ENCODE data around the gene CFAP251. TPM values are rescaled to one million over a fixed set of nuclear protein-coding genes. Genes with fewer than 3 reads are reported as not detected.

CFAP251 gene
- total RNA-seq, 1 donor from 2014 or later: 2.6 TPM

DNA sequence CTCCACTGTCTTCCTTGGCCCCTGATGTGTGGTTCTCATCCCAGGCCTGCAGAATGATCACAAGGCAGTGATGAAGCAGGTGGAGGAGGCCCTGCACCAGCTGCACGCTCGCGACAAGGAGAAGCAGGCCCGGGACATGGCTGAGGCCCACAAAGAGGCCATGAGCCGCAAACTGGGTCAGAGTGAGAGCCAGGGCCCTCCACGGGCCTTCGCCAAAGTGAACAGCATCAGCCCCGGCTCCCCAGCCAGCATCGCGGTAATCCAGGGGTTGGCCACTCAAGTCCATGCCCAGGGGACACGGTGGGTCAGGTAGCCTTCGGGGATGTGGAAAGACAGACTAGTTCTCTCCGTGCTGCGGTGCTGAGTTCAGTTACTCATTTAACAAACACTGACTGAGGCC is 18.8 kb upstream of the CFAP251 start:
- Histone ChIP-seq H3K9ac (ENCODE audit: low read depth in 1 of 3, low read length in 3 of 3) (no peak overlapping the region), H3K4me1 (ENCODE audit: control insufficient read depth in 3 of 3, insufficient read depth in 3 of 3, low read length in 3 of 3) (no peaks in the 10 kb centered on the region), H3K27ac (ENCODE audit: low read depth, low read length) (no peak overlapping the region), H3K27me3 (ENCODE audit: control insufficient read depth in 3 of 3, insufficient read depth in 3 of 3, low read length in 3 of 3) (no peaks in the 10 kb centered on the region), H3K36me3 (ENCODE audit: control insufficient read depth in 3 of 3, insufficient read depth in 3 of 3, low read length in 3 of 3) (peaks cover 60 to 66% (median 66%) of the 10 kb centered on the region in 3 donors), H3K9me3 (ENCODE audit: control insufficient read depth in 3 of 3, low read length in 3 of 3) (no peaks in the 10 kb centered on the region), H3K4me3 (ENCODE audit: low read length in 3 of 3) (no peak overlapping the region)

DNA sequence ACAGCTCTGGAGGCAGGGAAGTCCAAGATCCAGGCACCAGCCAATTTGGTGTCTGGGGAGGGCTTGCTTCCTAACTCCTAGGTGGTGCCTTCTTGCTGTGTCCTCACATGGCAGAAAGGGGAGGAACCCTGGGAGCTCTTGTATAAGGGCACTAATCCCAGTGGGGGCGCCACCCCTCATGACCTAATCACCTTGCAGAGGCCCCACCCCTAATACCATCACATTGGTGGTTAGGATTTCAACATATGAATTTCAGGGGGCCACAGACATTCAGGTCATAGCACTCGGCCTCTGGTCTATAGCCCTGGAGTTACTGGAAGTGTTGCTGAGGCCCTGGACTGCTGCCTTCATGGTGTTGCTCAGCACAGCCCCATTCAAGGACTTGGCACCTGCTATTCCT is 15.2 kb upstream of the CFAP251 start:
- Histone ChIP-seq H3K4me3 (ENCODE audit: low read length in 3 of 3) (no peak overlapping the region), H3K27me3 (ENCODE audit: control insufficient read depth in 3 of 3, insufficient read depth in 3 of 3, low read length in 3 of 3) (no peaks in the 10 kb centered on the region), H3K36me3 (ENCODE audit: control insufficient read depth in 3 of 3, insufficient read depth in 3 of 3, low read length in 3 of 3) (peaks cover 50 to 55% (median 52%) of the 10 kb centered on the region in 3 donors), H3K9me3 (ENCODE audit: control insufficient read depth in 3 of 3, low read length in 3 of 3) (no peaks in the 10 kb centered on the region), H3K27ac (ENCODE audit: low read depth, low read length) (no peak overlapping the region), H3K4me1 (ENCODE audit: control insufficient read depth in 3 of 3, insufficient read depth in 3 of 3, low read length in 3 of 3) (no peaks in the 10 kb centered on the region), H3K9ac (ENCODE audit: low read depth in 1 of 3, low read length in 3 of 3) (no peak overlapping the region)

DNA sequence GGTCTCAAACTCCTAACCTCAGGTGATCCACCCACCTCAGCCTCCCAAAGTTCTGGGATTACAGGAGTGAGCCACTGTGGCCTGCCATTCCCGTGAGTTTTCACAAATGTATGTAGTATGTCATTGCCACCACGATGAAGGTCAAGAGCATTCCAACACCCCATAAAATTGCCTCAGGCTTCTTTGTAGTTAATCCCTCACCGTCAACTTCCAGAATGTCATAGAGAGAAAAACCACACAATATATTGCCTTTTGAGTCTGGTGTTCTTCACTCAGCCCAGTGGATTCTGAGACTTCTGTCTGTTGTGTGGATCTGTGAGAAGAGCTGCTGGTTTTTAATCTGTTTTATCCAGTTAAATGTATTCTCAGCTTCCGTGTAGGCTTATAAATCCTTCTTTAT is 12.6 kb upstream of the CFAP251 start:
- Histone ChIP-seq H3K36me3 (ENCODE audit: control insufficient read depth in 3 of 3, insufficient read depth in 3 of 3, low read length in 3 of 3) (peaks cover 46 to 52% (median 47%) of the 10 kb centered on the region in 3 donors), H3K4me1 (ENCODE audit: control insufficient read depth in 3 of 3, insufficient read depth in 3 of 3, low read length in 3 of 3) (no peaks in the 10 kb centered on the region), H3K27me3 (ENCODE audit: control insufficient read depth in 3 of 3, insufficient read depth in 3 of 3, low read length in 3 of 3) (no peaks in the 10 kb centered on the region), H3K4me3 (ENCODE audit: low read length in 3 of 3) (no peak overlapping the region), H3K27ac (ENCODE audit: low read depth, low read length) (no peak overlapping the region), H3K9ac (ENCODE audit: low read depth in 1 of 3, low read length in 3 of 3) (no peak overlapping the region), H3K9me3 (ENCODE audit: control insufficient read depth in 3 of 3, low read length in 3 of 3) (no peaks in the 10 kb centered on the region)

DNA sequence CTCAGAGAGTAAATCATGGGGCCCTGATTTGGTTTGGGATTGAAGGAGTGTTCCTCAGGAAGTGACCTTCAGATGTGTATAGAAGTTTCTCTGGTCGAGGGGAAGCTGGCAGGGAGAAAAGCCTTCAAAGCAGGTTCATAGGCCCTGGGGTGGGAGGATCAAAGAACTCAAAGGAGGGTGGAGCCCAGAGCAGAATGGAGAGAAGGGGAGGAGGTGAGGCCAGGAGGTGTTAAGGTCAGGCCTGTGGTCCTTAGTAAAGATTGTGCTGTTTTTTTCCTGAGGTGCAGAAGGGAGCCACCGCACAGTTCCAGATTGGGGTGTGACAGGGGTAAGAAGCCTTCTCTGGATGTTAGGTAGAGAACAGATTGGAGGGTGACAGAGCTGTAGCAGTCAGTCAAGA is 9.7 kb upstream of the CFAP251 start:
- no peaks in the 10 kb centered on the region for H3K27me3 ChIP-seq (ENCODE audit: control insufficient read depth in 3 of 3, insufficient read depth in 3 of 3, low read length in 3 of 3)
- H3K27ac ChIP-seq (ENCODE audit: low read depth, low read length): no peak overlapping the region
- H3K9me3 ChIP-seq (ENCODE audit: control insufficient read depth in 3 of 3, low read length in 3 of 3): no peaks in the 10 kb centered on the region
- peaks cover 28 to 37% (median 30%) of the 10 kb centered on the region in 3 donors for H3K36me3 ChIP-seq (ENCODE audit: control insufficient read depth in 3 of 3, insufficient read depth in 3 of 3, low read length in 3 of 3)
- H3K9ac ChIP-seq (ENCODE audit: low read depth in 1 of 3, low read length in 3 of 3): no peak overlapping the region
- H3K4me3 ChIP-seq (ENCODE audit: low read length in 3 of 3): no peak overlapping the region
- H3K4me1 ChIP-seq (ENCODE audit: control insufficient read depth in 3 of 3, insufficient read depth in 3 of 3, low read length in 3 of 3): no peaks in the 10 kb centered on the region

DNA sequence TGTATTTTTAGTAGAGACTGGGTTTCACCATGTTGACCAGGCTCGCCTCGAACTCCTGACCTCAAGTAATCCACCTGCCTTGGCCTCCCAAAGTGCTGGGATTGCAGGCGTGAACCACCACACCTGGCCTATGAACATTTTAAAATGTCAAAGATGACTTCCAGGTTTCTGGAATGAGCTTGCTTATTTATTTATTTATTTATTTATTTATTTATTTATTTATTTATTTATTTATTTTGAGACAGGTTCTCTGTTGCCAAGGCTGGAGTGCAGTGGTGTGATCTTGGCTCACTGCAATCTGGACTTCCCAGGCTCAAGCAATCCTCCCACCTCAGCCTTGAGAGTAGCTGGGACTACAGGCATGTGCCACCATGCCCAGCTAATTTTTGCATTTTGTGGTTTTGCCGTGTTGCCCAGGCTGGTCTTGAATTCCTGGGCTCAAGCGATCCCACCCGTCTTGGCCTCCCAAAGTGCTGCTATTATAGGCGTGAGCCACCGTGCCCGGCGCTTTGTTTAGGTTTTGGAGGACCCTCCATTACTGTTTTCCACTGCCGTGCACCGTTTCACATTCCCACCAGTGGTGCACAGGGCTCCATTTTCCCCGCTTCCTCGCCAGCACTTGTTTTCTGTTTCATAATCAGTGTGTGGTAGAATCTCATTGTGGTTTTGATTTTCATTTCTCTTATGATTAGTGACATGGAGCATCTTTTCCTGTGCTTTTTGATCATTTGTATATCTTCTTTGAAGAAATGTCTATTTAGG is 6.4 kb upstream of the CFAP251 start:
- Histone ChIP-seq H3K4me3 (ENCODE audit: low read length in 3 of 3) (no peak overlapping the region), H3K4me1 (ENCODE audit: control insufficient read depth in 3 of 3, insufficient read depth in 3 of 3, low read length in 3 of 3) (peaks cover 0 to 2% (median 0%) of the 10 kb centered on the region in 3 donors), H3K9me3 (ENCODE audit: control insufficient read depth in 3 of 3, low read length in 3 of 3) (no peaks in the 10 kb centered on the region), H3K27ac (ENCODE audit: low read depth, low read length) (no peak overlapping the region), H3K9ac (ENCODE audit: low read depth in 1 of 3, low read length in 3 of 3) (no peak overlapping the region), H3K36me3 (ENCODE audit: control insufficient read depth in 3 of 3, insufficient read depth in 3 of 3, low read length in 3 of 3) (peaks cover 32 to 42% (median 37%) of the 10 kb centered on the region in 3 donors), H3K27me3 (ENCODE audit: control insufficient read depth in 3 of 3, insufficient read depth in 3 of 3, low read length in 3 of 3) (no peaks in the 10 kb centered on the region)

DNA sequence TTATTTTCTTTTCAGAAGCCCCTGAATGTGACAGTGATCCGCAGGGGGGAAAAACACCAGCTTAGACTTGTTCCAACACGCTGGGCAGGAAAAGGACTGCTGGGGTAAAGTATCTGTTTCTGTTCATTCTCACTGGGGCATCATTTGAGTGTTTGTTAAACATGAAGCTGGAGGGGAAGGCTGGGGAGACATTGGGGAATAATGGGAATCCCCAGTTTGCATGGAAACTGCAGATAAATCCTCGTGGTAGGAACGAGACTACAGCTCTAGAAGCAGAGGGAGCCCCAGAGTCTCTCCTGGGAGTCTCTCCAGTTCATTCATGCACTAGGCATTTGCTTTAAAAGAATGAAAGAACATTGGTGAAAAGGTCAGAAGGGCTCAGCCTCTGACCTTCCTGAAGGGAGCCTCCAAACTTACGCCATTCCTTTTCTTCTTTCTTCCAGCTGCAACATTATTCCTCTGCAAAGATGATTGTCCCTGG is 2.5 kb upstream of the CFAP251 start:
- no peaks in the 10 kb centered on the region for H3K27me3 ChIP-seq (ENCODE audit: control insufficient read depth in 3 of 3, insufficient read depth in 3 of 3, low read length in 3 of 3)
- H3K9ac ChIP-seq (ENCODE audit: low read depth in 1 of 3, low read length in 3 of 3): no peak overlapping the region
- H3K36me3 ChIP-seq (ENCODE audit: control insufficient read depth in 3 of 3, insufficient read depth in 3 of 3, low read length in 3 of 3): peaks cover 28 to 33% (median 30%) of the 10 kb centered on the region in 3 donors

GRCh38 chr12:121916719-121917118 is 1.7 kb upstream of the CFAP251 start:
- H3K36me3 ChIP-seq (ENCODE audit: control insufficient read depth in 3 of 3, insufficient read depth in 3 of 3, low read length in 3 of 3): peaks cover 24 to 33% (median 28%) of the 10 kb centered on the region in 3 donors
- H3K9ac ChIP-seq (ENCODE audit: low read depth in 1 of 3, low read length in 3 of 3): peak overlapping the region in 1 of 3 donors; percentile 11
- peaks cover 5 to 11% (median 8%) of the 10 kb centered on the region in 3 donors for H3K4me1 ChIP-seq (ENCODE audit: control insufficient read depth in 3 of 3, insufficient read depth in 3 of 3, low read length in 3 of 3)
- no peak overlapping the region for H3K4me3 ChIP-seq (ENCODE audit: low read length in 3 of 3)
- no peaks in the 10 kb centered on the region for H3K9me3 ChIP-seq (ENCODE audit: control insufficient read depth in 3 of 3, low read length in 3 of 3)
- H3K27me3 ChIP-seq (ENCODE audit: control insufficient read depth in 3 of 3, insufficient read depth in 3 of 3, low read length in 3 of 3): no peaks in the 10 kb centered on the region
- no peak overlapping the region for H3K27ac ChIP-seq (ENCODE audit: low read depth, low read length)

More for the DNA sequence above, 2.5 kb upstream of the CFAP251 start:
- H3K27ac ChIP-seq (ENCODE audit: low read depth, low read length): no peak overlapping the region
- no peaks in the 10 kb centered on the region for H3K9me3 ChIP-seq (ENCODE audit: control insufficient read depth in 3 of 3, low read length in 3 of 3)
- peaks cover 5 to 11% (median 8%) of the 10 kb centered on the region in 3 donors for H3K4me1 ChIP-seq (ENCODE audit: control insufficient read depth in 3 of 3, insufficient read depth in 3 of 3, low read length in 3 of 3)
- H3K4me3 ChIP-seq (ENCODE audit: low read length in 3 of 3): no peak overlapping the region

GRCh38 chr12:121918679-121919038 is 267 bp downstream of the CFAP251 start:
- H3K4me1 ChIP-seq (ENCODE audit: control insufficient read depth in 3 of 3, insufficient read depth in 3 of 3, low read length in 3 of 3): peaks cover 5 to 11% (median 9%) of the 10 kb centered on the region in 3 donors
- H3K27ac ChIP-seq (ENCODE audit: low read depth, low read length): no peak overlapping the region
- peaks cover 19 to 28% (median 23%) of the 10 kb centered on the region in 3 donors for H3K36me3 ChIP-seq (ENCODE audit: control insufficient read depth in 3 of 3, insufficient read depth in 3 of 3, low read length in 3 of 3)
- no peaks in the 10 kb centered on the region for H3K27me3 ChIP-seq (ENCODE audit: control insufficient read depth in 3 of 3, insufficient read depth in 3 of 3, low read length in 3 of 3)
- H3K4me3 ChIP-seq (ENCODE audit: low read length in 3 of 3): peak overlapping the region; percentile 15 to 61 (median 51)
- H3K9ac ChIP-seq (ENCODE audit: low read depth in 1 of 3, low read length in 3 of 3): peak overlapping the region in 1 of 3 donors; percentile 71
- H3K9me3 ChIP-seq (ENCODE audit: control insufficient read depth in 3 of 3, low read length in 3 of 3): no peaks in the 10 kb centered on the region

DNA sequence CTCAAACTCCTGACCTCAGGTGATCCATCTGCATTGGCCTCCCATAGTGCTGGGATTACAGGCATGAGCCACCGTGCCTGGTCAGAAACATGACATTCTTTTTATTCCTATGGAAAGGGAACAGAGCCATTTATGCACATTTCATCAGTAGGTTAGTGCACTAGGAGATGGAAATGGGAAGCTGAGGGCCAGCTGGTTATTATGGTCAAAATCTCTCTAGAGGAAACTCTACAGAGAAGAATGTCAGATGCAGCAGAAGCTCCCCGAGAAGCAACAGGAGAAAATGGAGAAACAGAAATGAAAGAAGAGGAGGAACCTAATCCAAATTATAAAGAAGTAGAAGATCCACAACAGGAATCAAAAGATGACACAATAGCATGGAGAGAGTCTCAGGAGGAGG is 2.7 kb downstream of the CFAP251 start:
- Histone ChIP-seq H3K9ac (ENCODE audit: low read depth in 1 of 3, low read length in 3 of 3) (no peak overlapping the region), H3K36me3 (ENCODE audit: control insufficient read depth in 3 of 3, insufficient read depth in 3 of 3, low read length in 3 of 3) (peaks cover 14 to 20% (median 14%) of the 10 kb centered on the region in 3 donors), H3K4me3 (ENCODE audit: low read length in 3 of 3) (no peak overlapping the region), H3K4me1 (ENCODE audit: control insufficient read depth in 3 of 3, insufficient read depth in 3 of 3, low read length in 3 of 3) (peaks cover 12 to 22% (median 21%) of the 10 kb centered on the region in 3 donors), H3K27ac (ENCODE audit: low read depth, low read length) (no peak overlapping the region), H3K27me3 (ENCODE audit: control insufficient read depth in 3 of 3, insufficient read depth in 3 of 3, low read length in 3 of 3) (no peaks in the 10 kb centered on the region), H3K9me3 (ENCODE audit: control insufficient read depth in 3 of 3, low read length in 3 of 3) (no peaks in the 10 kb centered on the region)

DNA sequence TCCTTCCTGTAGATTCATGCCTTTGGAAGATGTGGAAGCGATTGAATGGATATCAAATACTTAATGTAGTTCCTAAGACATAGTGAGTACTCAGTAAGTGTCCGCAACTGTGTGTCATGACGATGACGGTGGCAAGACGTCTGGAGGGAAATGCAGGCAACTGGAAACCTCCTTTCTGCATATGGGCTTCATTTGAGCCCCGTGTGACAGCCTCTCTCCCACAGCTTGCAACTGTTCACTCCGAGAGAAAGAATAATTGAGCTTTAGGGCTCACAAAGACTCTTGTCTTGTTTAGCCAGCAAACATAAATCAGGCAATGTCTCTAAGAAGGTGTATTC is 6.9 kb downstream of the CFAP251 start:
- Histone ChIP-seq H3K4me1 (ENCODE audit: control insufficient read depth in 3 of 3, insufficient read depth in 3 of 3, low read length in 3 of 3) (peaks cover 7 to 14% (median 11%) of the 10 kb centered on the region in 3 donors), H3K9ac (ENCODE audit: low read depth in 1 of 3, low read length in 3 of 3) (peak overlapping the region; percentile 4 to 54 (median 46))

More for the DNA sequence above, 6.9 kb downstream of the CFAP251 start:
- H3K4me3 ChIP-seq (ENCODE audit: low read length in 3 of 3): peak overlapping the region in 2 of 3 donors; percentile 31 to 55
- no peaks in the 10 kb centered on the region for H3K27me3 ChIP-seq (ENCODE audit: control insufficient read depth in 3 of 3, insufficient read depth in 3 of 3, low read length in 3 of 3)
- H3K27ac ChIP-seq (ENCODE audit: low read depth, low read length): peak overlapping the region; percentile 59
- H3K9me3 ChIP-seq (ENCODE audit: control insufficient read depth in 3 of 3, low read length in 3 of 3): no peaks in the 10 kb centered on the region
- H3K36me3 ChIP-seq (ENCODE audit: control insufficient read depth in 3 of 3, insufficient read depth in 3 of 3, low read length in 3 of 3): no peaks in the 10 kb centered on the region
